ENCODE measurements around the gene ADGRF5.
"Not testable (repeated sequence)": the region's sequence is repeated elsewhere in the genome, so short reads cannot be mapped to it uniquely, and the experiment has no call there.

The ADGRF5 gene

GRCh38 chr6:46893648-46894047, 28.1 kb downstream of the ADGRF5 start:
- DNase-seq, result peak; percentile 23

GRCh38 chr6:46891252-46891795, 30.4 kb downstream of the ADGRF5 start:
- DNase-seq, result no peak

GRCh38 chr6:46888578-46888977, 33.2 kb downstream of the ADGRF5 start:
- no peak for DNase-seq

DNA sequence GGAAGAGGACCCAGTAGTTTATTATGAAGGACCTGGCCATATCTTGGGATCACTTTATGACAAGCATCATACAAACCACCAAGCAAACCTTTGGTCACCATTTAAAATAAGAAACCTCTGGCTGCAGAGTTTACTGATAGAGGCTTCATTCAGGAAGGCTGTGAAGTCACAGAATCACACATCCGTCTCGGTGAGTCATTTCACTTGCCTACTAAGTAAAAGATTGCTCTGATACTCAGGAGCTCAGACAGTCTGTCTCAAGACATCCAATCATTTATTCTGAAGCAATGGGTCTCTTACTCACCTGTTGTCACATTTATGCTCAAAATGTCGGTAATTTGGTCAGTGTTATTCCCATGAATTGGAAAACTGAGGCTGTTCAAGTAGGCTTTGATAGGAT, 33.7 kb downstream of the ADGRF5 start:
- DNase-seq, result no peak

GRCh38 chr6:46882645-46883044, 39.1 kb downstream of the ADGRF5 start:
- peak; percentile 28 for DNase-seq

- DNase-seq, result no peak
These were observed 42.7 kb downstream of the ADGRF5 start for GRCh38 chr6:46879003-46879402.

DNA sequence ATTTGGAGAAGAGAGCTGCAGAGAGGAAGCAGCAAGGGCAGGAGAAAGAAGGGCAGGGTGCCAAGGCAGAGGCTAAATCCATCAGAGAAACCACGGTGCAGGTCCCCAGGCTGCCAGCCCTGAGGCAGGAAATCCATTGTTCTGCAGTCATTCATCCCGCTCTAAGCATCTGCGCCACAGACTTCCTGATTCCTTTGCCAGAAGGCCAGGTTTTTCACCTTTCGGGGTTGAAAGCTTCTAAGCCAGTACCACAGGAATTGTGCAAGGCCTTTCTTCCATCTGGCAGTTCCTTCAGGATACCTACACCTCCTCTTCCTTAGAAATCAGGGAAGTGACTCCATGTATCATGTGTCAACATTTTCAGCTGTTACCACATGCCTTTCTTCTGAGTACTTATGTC, 45.6 kb downstream of the ADGRF5 start:
- DNase-seq, result peak; percentile 87

DNA sequence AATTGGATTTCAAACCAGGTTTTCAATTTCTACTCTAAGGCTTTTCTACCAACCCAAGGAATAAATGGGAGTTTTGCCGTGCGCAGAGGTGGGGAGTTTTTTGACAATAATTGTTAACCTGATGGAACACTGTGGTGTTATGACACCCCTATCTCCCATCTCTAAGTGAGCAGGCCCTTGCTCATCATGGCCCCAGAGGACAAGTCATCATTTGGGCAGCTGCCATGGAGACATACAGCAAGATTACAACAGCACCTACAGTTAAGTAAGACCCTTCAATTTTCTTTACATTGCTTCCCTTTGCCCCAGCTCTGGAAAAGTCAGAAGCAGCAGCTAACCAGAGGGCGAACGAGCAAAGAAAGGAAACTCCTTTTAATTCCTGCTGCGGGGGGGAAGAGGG, 54.3 kb downstream of the ADGRF5 start:
- no peak for DNase-seq

- DNase-seq, result no peak
These were observed 56.5 kb downstream of the ADGRF5 start for GRCh38 chr6:46865221-46865620.

DNA sequence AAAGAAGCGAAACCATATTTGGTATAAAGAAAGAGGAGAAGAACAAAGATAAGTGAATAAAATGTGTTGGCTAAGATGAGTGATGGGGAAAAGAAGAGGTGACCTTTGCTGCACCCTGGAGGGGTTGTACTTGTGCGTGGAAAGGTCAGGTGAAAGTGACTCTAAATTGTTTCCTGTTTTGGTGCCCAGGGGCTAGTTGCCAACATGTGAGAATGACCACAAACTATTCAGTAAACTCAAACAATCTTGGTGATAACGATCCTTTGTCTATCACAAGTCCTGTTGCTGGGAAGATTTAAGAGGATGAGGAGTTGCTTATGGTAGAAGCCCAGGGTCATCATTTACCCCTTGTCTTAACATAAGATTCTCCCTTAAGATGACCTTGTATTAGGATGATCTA, 57.9 kb downstream of the ADGRF5 start:
- DNase-seq, result no peak

DNA sequence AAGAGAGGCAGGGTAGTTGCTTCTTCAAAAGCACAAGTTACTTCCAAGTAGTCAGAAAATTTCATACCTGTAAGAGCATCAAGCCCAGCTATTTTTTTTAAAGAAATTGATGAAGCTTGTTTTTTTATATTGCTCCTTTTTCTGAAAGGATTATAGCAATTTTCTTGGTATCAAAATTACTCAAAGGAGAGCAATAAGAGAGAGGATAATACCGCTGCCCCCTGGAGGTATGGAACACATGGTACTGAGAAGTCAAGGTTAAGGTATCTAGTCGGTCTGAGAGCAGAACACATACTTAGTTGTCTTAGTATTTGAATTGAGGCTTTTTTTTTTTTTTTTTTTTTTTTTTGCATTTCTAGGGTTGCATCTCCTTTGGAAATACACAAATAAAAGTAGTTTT, 59.4 kb downstream of the ADGRF5 start:
- DNase-seq, result peak; percentile 23

- DNase-seq, result peak; percentile 65
These were observed 65.8 kb downstream of the ADGRF5 start for GRCh38 chr6:46855966-46856365.

- DNase-seq, result not testable (repeated sequence)
These were observed 70.2 kb downstream of the ADGRF5 start for GRCh38 chr6:46851576-46851975.

DNA sequence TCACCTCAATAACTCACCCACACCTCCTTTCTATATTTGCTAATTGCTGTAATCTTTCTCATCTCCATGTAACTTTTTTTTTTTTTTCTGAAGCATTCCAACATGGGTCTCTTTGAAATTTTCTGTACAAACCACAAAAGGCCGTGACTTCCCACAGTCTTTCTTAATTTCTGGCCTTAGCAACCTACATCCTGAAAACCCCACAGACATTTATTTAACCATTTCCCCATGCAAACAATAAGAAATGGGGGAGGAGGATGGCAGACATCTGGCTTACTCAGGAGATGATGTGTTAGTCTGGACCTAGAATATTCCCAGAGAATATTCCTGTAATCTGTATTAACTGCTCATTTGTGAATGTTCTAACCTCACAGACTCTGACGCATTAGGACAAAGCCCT, 70.9 kb downstream of the ADGRF5 start:
- no peak for DNase-seq

GRCh38 chr6:46849361-46849690, 72.4 kb downstream of the ADGRF5 start:
- DNase-seq, result peak; percentile 27

GRCh38 chr6:46848684-46849360, 72.9 kb downstream of the ADGRF5 start:
- peak; percentile 90 for DNase-seq

DNA sequence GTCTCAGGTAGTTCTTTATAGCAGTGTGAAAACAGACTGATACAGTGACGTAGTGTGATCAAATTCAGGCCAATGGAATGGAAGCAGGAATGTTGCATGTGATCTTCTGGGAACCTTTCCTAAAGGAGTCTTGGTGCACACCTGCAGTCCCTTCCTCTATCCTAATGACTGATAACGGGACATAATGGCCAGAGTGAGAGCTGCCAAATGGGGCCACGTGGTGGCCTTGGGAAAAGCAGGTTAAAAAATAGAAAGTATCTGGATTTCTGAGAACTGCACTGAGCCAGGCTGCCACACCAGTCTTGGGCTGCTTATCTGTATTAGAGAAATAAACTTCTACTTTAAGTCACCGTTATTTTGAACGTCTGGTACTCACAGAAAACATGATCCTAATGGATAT, 76.6 kb downstream of the ADGRF5 start:
- DNase-seq, result no peak

DNA sequence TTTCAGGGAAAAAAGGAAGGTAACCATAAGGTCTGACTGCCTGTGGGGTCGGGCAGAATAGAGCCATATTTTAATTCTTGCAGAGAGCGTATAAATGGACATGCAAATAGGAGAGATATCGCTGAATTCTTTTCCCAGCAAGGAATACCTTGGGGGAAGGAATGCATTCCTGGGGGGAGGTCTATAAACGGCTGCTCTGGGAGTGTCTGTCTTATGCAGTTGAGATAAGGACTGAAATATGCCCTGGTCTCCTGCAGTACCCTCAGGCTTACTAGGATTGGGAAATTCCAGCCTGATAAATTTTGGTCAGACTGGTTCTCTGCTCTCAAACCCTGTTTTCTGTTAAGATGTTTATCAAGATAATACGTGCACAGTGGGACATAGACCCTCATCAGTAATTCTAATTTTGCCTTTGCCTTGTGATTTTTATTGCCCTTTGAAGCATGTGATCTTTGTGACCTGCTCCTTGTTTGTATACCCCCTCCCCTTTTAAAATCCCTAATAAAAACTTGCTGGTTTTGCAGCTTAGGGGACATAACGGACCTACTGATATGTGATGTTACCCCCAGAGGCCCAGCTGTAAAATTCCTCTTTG, 79.4 kb downstream of the ADGRF5 start:
- not testable (repeated sequence) for DNase-seq

DNA sequence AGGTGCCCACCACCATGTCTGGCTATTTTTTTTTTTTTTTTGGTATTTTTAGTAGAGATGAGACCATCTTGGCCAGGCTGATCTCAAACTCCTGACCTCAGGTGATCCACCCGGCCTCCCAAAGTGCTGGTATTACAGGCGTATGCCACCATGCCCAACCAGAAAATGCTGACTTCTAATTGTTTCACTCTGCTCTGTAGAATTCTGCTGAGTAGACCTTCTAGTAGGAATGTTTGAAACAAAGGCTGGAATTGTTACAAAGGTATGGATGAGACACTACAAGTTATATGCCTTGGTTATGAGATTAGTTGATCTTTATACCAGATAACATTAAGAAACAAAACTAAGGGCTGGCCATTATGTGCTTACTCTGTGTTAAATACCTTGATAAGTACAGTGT, 83.7 kb downstream of the ADGRF5 start:
- DNase-seq, result no peak

DNA sequence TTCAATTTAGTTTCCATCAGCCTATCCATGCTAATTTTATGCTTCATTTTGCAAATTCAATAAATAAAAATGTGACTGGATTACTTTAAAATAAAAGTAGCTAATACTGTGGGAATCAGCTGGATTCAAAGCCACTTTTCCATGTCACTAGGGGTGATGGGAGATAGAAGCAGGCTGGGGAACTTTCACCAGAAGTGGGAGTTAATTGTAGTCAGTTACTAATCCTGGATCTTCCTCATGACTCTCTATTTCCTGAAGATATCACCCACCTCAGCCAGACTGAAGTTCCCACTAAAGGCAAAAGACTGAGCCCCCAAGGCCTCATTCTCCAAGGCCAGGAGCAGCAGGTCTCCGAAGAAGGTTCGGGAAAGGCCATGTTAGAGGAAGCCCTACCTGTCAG, 86.7 kb downstream of the ADGRF5 start:
- not testable (repeated sequence) for DNase-seq

DNA sequence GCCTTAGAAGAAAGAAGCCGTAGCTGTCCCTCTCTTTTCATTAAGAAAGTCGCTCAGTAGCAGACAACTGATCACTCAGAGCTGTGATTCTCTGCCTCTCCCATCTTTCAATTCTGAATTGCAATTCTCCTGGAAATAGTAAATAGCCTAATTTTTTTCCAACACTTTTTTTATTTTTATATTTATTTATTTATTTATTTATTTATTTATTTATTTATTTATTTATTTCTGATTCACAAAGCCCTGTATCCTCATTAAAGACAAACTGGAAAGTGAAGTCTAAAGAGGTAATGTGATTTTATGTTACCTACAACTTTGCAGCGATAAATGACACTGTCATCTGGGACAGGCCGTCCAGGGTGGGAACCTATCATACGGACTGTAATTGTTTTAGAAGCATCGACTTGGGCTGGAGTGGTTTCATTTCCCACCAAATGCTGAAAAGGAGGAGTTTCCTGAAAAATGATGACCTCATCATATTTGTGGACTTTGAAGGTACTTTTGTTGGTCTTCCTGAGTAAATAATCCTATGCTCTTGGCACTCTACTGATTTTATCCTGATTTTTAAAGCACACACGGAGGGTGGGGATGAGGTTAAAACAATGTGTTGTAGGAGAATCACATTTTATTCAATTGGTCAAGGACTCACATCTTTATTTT, 87.4 kb downstream of the ADGRF5 start:
- DNase-seq, result not testable (repeated sequence)

- no peak for DNase-seq
These were observed 88.9 kb downstream of the ADGRF5 start for GRCh38 chr6:46832816-46833215.

- DNase-seq, result no peak
These were observed 92.8 kb downstream of the ADGRF5 start for GRCh38 chr6:46828939-46829338.

DNA sequence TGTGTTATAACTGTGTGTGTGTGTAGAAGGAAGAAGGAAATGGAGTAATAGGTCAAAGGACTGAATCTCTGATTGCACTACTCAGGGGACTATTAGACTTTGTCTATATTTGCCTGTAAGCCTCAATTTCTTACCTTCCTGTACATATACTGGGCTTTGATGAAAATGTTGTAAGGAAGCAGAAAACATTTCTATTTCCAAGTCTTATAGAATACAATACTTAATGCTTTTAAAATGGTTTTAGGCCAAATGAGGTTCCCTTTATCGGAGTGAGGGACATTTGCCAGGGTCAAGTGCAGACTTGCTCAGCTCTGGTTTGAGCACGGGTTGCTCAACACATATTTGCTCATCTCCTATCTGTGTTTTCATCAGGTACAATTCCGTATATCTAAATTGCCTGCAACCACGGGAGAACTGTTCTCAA, 100.3 kb downstream of the ADGRF5 start:
- no peak for DNase-seq
